Activated CD4-positive, alpha-beta T cell treated with anti-CD3 and anti-CD28 coated beads, Interleukin-2, amount 50 U/mL, for 16 hours (primary cell): Measurements from ENCODE around the gene DDX24.
A peak's percentile ranks its signal among the peaks of the same experiment; 100 is the strongest.

Experiments
- DNase-seq: peaks from one replicate; pipeline ENCODE4 v3.0.0-alpha.2; 2020

The DDX24 gene, protein sequence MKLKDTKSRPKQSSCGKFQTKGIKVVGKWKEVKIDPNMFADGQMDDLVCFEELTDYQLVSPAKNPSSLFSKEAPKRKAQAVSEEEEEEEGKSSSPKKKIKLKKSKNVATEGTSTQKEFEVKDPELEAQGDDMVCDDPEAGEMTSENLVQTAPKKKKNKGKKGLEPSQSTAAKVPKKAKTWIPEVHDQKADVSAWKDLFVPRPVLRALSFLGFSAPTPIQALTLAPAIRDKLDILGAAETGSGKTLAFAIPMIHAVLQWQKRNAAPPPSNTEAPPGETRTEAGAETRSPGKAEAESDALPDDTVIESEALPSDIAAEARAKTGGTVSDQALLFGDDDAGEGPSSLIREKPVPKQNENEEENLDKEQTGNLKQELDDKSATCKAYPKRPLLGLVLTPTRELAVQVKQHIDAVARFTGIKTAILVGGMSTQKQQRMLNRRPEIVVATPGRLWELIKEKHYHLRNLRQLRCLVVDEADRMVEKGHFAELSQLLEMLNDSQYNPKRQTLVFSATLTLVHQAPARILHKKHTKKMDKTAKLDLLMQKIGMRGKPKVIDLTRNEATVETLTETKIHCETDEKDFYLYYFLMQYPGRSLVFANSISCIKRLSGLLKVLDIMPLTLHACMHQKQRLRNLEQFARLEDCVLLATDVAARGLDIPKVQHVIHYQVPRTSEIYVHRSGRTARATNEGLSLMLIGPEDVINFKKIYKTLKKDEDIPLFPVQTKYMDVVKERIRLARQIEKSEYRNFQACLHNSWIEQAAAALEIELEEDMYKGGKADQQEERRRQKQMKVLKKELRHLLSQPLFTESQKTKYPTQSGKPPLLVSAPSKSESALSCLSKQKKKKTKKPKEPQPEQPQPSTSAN

DNA sequence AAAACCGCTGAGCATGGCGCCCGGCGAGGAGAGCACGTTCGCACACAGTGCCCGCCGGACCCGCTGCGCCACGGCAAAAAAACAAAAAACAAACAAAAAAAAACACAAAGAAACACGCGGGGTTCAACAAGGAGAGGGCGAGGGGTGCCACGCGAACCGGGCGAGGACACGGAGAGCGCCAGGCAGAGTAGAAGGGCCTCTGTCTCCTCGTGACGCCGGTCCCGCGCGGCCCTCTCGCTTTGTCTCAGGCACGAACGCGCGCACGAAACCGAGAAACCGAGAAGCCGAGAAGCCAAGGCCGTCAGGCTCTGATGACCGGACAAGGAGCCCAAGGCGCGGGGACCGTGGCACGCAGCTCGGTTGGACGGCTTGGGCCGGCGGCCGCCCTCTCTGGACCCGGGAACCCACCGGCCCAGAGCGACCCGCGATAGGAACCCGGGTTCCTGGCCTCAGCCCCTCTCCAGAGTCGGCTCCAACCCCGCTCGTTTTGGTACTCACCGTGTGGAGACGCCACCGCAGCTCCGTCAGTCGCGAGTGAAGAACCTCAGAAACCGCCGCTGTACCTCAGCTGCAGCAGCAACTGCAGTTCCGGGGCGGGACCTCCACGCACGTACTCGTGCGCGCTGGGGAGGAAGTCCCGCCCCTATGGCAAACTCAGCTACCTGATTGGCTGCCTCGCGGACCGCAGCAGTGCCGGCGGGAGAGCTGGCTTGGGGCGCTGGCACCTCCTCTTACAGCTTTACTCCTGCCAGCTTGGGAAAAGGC lies at the start of gene DDX24, which contains the start of gene IFI27L1:
DDX24 (minus strand) TSS at position 582 of the 765 bp plus-strand sequence. CDS start 1,460 bp downstream, outside the sequence.
IFI27L1 (plus strand) TSS at position 690 of the 765 bp plus-strand sequence. CDS start 15,628 bp downstream, outside the sequence.
- DNase-seq = peak; percentile 97

DNA sequence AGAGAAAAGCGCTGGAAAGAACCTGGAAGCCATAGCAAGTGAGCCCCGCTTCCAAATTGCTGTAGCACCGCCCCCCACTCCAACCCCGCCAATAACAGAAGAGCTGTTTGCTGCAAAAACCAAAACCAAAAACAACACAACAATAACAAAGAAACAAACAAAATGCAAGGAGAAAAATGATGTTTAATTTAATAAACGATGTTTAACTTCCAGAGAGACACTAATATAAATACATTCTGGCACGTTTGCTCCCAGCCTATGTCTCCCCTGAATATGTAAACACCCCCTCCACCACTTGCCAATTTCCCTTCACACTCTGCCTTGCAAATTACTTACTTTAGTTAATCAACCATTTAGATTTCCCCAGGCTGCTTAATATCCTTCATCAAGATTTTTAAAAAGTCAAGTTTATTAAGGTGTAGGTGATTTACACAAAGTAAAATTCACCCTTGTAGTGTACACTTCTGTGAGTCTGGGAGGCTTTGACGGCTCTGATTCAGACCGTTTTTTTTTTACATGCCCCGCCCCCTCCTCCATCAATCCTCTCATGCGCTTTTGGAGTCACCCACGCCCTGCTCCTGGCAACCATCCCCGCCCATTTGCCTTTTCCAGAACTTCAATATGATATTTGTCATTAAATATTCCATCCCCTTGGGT lies 48.9 kb upstream of the DDX24 start:
- peak; percentile 28 for DNase-seq

DNA sequence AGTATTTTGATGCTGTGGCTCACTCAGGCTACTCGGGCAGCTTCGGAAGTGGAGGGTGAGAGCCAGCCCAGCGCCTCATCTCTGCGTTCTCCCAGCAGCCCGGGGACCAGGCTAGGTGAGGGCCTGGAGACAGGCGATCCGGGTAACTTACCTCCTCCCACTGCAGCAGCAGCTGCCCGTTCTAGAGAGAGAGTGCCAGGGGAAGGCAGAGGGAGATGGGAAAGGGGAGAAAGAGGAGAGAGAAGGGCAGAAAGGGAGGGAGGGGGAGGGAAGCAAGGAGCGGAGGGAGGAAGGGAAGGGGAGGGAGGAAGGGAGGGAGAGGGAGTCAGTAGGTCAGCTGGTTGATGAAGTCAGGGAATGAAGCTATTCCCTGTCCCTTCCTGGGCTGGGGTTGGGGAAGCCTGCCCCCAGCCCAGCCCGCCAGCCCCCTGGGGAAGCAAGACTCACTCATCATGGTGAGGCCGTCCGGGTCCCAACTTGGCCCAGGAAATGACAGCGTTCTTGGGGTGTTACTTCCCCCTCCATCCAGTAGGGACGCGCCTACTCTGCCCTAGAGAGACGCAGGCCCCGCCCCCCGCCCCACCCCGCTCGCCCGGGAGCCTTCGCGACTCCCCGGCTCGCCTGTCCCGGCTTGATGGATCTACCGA lies 48.2 kb upstream of the DDX24 start, which contains the start of gene IFI27L2:
IFI27L2 (minus strand) TSS at position 494 of the 647 bp plus-strand sequence; CDS start at position 454, 40 bp downstream.
- peak; percentile 77 for DNase-seq

DNA sequence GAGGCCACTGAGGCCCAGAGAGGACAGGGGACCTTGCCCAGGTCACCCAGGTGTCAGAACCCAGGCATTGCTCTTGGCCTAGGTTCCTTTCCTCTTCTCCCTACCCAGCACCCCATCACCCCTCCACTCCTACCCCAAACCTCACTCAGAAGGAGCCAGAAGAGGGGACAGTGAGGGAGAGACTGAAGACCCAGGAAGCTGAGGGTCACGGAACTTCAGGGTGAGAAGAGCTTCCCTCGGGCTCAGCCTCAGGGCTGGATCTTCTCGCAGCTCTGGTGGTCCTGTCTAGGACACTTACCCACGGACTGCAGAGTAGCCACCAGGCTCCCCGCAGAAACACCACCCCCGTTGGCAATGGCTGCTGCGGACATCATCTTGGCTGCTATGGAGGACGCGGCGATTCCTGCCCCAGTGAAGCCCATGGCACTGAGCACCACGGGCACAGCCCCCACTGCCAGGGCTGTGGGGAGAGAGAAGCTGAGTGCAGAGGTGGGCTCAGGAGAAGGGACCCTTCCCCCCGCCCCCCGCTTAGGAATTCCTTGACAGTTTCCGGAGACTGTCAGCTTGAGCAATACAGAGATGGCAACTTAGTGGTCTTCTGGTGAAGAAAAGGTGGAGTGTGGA lies 47.3 kb upstream of the DDX24 start:
- no peak for DNase-seq

DNA sequence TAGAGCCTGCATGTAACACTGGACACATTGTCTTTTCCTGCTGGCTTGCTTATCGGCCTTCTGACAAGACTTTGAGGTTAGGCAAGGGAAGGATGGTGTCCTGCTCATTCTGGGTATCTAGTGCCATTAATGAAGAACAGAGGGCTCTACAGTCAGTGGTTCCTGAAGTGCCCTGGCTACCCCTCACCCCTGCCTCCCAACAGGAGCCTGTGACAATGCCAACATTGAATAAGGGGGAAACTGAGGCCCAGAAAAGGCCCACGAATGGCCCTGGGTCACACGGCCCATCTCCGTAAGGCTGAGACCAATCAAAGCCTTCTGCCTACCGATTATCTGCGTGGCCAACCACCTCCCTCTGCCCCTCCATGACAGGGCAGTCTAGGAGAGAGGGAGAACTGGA lies 46.3 kb upstream of the DDX24 start:
- no peak for DNase-seq

DNA sequence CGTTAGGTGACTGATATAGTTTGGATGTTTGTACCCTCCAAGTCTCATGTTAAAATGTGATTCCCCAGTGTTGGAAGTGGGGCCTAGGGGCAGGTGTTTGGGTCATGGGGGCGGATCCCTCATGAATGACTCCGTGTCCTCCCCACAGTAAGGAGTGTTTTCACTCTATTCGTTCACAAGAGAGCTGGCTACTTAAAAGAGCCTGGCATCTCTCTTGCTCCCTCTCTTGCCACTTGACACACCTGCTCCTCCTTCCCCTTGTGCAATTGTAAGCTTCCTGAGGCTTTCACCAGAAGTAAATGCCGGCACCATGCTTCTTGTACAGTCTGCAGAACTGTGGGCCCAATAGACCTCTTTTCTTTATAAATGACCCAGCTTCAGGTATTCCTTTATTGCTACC lies 45.8 kb upstream of the DDX24 start:
- DNase-seq = no peak

DNA sequence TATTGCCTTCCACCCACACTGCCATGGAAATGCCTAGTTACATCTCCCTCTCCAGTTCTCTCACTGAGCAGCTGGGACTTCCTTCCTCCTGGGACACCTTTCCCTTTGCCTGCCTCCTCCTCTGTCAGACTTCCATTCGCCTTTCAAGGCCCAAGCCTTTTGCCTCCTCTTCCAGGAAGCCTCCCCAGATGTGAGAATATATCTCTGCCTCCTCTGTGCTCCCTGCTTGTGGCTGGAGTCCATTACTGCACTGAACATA lies 45.3 kb upstream of the DDX24 start:
- DNase-seq = no peak

DNA sequence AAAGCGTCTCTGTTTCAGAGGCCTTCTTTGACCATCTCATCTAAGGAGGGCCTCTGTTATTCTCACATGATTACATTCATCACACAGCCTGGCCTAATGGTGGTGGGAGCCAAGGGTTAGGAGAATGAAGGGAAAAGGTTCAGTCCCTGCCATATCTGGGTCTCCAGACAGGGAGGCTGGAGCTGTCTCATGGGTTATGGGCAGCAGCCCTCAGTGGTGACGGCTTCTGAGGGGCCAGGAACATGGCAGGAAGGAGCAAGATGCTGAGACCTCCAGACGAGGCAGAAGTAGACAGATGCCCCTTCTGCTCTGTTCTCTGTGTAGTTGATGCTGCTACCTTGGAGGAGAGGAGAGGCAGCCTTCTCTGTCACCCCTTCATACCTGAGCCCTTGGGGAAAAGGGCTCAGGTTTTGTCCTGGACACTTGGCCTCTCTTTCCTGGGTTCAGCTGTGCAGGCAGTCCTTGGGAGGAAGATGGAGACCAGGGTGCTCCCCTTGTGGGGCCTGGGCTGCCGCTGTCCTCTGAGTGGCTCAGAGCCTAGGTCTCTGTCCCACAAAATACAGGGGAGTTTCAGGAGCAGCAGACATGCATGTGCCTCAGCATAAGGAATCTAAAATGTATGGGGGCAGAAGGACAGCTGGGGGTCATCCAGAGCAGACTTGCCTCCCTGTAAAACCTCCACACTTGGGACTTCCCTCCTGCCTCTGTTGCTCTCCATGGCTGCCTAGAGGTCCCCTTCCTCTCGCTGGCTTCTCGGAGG lies 44.8 kb upstream of the DDX24 start:
- DNase-seq = no peak

DNA sequence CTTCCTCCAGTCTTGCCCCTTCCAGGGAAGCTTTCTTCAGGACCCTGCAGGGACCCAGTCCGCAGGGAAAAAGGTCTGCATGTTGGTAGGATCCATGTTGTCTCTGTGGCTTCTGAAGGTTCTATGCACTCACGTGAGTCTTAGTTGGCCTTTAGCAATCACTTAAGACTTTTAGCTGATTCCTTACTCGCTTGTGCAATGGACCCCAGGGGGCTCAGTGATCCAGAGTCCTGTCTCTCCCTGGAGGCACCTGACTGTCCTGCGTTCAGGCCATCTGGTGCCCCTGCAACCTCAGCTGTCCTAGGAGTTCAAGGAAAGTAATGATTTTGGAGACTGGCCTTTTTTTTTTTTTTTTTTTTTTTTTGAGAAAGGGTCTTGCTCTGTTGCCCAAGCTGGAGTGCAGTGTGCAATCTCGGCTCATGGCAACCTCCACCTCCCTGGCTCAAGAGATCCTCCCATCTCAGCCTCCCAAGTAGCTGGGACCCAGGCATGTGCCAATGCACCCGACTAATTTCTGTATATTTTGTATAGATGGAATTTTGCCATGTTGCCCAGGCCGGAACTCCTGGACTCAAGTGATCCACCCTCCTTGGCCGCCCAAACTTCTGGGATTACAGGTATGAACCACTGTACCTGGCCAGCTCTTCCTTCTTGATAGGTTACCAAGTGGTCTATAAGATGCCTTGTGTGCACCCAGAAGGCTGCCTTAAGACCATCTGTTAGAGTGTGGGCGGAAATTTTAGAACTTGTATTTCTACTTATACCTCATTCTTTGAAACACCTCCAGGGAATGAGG lies 43.8 kb upstream of the DDX24 start:
- no peak for DNase-seq

DNA sequence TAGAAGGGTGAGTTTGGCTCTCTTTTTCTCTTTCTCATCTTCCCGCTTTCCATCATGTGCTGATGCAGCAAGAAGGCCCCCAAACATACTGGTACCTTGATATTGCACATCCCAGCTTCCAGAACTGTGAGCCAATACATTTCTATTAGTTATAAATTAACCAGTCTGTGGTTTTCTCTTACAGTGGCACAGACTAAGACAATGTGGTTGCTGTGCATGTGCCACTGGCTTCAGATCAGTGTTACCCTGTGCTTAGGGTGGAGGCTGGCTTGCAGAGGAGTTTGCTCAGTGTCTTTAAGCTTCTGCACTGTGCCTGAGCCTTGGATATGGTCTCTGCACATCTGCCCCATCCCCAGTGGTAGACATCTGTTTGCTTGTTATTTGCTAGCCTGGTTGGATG lies 42.9 kb upstream of the DDX24 start:
- DNase-seq = no peak

DNA sequence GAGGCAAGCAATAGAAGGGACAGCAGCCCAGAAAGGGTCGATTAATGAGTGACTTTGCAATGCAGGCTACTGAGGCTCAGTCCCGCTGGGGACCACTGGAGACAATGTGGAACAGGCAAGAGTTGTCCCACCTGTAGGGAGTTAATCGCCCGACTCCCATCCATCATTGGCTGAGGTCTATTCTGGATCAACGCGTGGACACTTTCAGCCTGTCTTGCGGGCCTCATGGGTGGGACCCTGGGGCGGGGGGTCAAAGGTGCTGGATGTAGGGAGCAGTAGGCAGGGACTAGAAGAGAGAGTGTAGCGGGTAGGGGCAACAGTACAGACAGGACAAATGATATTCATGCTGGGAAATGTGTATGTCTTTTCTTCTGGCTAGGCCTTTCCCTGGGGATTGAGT lies 42.3 kb upstream of the DDX24 start:
- no peak for DNase-seq

DNA sequence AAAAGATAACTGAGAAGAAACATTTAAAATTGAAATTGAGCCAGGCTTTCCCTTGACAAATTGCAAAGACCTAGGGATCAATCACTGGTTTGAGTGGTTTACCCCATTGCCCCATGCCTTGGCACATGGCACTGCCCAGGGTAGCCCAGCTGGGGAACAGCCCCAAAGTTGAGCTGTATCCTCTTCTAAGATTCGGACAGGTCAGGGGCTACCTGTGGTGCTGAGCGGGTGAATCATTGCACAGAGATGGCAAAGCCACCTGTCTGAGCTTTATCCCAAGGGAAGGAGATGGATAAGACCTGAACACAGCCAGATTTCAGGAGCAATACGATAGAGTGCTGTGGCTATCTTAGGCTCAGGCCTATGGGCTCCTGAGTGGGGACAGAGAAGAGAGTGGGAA lies 41.4 kb upstream of the DDX24 start:
- no peak for DNase-seq

DNA sequence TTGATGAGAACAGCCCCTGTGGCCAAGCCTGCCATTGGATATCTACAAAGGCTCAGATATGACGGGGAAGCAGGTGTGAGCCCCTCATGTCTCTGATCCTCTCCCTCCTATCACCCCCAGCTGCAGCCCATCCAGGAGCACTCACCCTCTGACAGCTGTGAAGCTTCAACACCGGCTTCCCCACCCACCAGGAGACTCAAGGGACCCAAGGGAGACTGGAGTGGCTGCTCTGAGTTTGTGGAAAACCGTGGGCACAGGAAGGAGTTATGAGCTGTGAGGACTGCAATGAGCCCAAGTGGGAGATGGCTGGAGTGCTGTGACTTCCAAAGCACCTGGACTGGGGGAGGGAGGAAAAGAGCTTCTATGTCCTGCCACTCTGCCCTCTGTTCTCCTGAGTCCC lies 40.5 kb upstream of the DDX24 start:
- no peak for DNase-seq

DNA sequence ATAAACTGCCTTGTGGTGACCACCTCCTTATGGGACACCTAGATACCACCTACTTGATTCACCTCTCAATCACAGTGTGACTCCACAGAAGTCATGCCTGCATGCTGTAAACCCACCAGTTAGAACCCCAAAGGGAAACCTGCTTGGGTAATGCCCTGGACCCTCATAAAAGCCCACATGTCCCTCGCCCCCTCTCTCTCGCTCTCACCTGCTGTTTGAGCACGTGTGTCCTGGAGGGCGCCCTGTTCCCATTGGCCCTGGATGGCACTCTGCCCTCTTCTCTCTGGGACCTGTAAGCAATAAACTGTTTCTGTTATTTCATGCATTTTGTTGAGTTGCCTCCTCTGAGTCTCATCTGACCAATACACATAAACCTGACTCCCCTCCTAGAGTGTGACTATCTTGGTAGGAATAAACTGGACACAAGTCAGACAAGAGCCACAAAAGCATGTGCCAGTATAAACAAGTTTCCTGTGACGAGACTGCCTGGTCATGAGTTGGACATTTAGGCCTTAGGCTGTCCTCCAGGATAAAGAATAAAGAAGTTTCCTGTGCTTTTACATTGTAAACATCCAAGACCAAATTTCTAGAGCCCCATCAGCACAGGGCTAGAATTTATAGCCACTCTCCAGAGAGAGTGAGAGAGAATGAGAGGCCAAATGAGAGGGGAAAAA lies 39.8 kb upstream of the DDX24 start:
- no peak for DNase-seq

DNA sequence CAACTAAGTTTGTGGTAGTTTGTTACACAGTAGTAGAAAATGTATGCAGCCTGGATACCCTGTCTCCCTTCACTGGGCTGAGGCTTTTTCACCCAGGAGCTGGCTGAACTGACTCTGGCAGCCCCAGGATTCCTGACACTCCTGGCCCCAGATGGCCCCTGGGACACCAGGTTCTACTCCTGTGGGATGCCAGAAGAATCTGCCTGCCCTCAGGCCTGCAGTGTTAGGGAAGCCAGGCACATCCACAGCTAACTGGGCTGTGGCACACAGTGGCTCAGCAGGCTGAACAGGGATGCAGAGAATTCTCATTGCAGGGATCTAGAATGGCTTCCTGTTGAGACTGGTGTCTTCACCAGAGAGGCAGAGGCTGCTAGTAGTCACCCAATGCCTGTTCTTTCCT lies 38.1 kb upstream of the DDX24 start:
- DNase-seq = no peak

DNA sequence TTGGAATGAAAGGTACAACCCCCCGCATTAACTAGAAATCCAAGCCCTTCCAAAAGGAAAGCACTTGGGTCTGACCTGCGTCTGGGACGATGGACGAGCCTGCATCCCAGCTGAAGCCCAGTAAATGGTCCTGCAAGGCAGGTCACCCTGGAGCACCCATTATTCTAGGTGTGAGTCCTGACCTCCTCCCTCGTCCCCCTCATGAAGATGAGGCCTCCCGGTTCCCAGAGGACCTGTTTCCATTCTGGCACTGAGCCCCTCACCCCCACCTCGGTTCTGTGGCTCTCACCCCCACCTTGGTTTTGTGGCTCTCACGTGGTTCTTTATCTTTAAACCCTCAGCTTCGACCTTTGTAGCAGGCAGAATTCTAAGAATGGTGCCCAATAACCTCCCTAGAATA lies 36.9 kb upstream of the DDX24 start:
- DNase-seq = no peak

DNA sequence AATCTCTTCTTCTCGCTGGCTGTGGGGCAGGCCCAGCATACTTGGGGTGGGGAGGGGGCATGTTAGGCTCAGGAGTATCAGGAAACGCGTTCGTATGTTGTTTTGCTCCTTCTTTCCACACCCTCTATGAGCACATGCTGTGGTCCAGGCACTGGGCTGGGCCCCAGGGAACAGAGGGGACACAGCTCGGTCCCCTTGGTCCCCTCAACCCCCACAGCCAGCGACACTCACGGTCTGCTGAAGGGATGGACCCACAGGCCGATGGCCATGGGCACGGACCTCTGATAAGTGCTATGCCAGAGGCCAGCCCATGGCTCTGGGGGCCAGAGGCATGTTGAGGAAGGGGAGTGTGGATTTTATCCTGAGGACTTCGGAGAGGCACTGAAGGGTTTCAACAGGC lies 35.7 kb upstream of the DDX24 start:
- no peak for DNase-seq

DNA sequence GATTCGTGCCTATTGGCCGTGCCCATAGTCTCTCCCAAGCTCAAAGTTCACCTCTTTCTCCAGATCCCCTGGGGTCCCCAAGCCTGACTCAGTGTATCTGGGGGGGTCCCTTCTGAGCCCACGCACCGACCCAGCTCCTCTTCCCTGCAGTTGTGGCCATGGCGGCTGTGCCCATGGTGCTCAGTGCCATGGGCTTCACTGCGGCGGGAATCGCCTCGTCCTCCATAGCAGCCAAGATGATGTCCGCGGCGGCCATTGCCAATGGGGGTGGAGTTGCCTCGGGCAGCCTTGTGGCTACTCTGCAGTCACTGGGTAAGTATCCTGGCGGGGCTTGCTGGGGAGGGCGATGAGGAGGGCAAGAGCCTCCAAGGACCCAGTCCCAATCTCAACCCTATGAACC lies 34.6 kb upstream of the DDX24 start:
- DNase-seq = no peak

DNA sequence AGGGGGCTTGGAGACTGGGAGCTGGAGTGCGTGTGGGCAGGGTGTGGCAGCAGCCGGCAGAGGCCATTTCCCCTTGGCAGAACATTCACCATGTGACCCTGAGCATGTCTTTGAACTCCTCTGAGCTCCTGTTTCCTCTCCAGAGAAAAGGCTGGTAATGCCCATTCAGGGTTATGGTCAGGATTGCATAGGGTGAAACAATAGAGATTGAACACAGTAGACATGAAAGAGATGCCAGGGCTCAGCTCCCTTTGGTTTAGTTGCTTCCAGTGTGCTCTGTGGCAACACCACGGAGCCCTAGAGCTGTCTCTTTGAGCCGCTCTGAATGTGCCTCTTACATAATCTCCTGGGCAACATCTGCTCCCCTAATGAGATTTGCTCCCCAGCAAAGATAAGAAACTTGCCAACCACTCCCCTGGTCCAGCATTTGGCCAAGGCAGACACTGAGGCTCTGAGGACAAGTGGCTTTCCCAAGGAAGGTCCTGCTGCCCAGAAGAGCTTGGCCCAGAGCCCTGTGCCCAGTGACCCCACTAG lies 34.1 kb upstream of the DDX24 start:
- no peak for DNase-seq
